ENCODE results near the gene PADI6.

PADI6 gene

DNA sequence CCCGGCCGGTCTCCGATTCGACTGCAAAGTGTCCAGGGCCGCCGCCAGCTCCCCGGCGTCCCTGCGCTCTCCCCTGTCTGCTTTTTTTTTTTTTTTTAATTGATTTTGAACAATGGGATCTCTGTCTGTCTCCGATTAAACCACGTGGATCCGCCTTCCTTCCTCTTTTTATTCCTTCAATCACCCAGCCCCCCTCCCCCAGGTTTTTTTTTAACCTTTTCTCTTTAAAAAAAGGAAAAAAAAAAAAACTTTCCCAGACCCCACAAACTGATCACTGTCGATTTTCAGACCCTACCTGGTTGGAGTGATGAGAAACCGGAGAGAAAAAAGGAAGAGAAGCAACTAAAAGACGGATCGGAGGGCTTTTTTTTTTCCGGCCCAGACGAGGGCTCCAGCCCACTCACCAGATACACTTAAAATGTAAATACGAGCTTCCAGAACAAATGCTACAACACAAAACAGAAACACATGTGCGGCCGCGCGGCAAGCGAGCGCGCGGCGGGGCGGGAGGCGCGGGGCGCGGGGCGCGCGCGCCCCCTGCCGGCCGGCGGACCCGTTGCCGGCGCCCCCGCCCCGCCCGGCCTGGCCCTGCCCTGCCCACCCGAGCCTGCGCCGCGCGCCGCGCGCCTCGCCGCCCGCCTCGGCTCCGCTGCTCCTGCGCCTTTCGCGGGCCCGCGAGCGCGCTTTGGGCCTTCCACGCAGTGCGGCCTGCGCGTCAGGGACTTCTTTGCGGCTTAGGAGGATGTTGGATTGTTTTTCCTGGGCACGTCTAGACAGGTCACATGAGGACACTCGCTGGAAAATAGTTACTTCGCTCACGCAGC lies 67.5 kb downstream of the PADI6 start, which contains the start of gene RCC2:
RCC2 (minus strand) TSS at position 428 of the 824 bp plus-strand sequence. CDS start 1,163 bp downstream, outside the sequence.
- H3K27ac ChIP-seq (ENCODE audit: low read length), result peak within 1 kb of the TSS; percentile 90
- peak within 1 kb of the TSS; percentile 99 for H3K9ac ChIP-seq (ENCODE audit: low read depth, low read length)
- H3K4me3 ChIP-seq (ENCODE audit: low read length), result peak within 1 kb of the TSS; percentile 99
- peaks cover 42% of the 10 kb centered on the region for H3K4me1 ChIP-seq (ENCODE audit: insufficient read depth, low read length)
- H3K9me3 ChIP-seq (ENCODE audit: insufficient read depth, low read depth, low read length), result no peaks in the 10 kb centered on the region
- peaks cover 25% of the 10 kb centered on the region for H3K27me3 ChIP-seq (ENCODE audit: insufficient read depth, low read length)
- H3K36me3 ChIP-seq (ENCODE audit: insufficient read depth, low read depth, low read length), result peaks cover 29% of the 10 kb centered on the region

DNA sequence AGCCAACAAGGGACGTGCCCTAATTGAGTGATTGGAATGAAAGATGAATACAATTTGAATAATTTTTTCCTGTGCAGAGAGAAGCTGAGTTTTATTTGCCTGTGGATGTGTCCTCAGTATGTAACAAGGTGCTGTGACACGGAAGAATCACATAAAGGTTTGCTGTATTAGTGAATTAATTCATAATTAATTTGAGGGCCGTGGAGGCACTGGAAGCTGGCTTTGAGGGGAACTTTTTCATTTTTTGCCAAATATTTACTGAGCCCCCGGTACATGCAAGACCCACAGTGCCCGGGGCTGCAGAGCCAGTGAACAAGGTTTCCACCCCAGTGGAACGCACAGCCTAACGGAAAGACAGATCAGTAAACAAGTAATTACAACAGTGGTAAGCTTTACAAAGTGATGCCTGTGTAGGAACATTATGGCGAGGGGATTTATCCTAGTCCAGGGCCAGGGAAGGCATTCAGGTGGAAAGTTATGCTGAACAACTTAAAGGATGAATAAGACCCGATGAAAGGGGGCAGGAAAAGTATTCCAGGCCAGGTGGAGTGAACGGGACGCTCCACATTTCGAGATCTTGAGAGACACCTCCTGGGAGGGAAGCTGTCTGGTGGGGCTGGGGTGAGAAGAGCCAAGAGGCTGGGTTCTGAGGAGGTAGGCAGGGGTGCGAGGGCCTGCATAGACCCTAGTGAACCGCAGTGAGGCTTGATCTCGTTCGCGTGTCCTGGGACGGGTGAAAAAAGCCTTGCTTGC lies 68.3 kb downstream of the PADI6 start:
- peaks cover 21% of the 10 kb centered on the region for H3K36me3 ChIP-seq (ENCODE audit: insufficient read depth, low read depth, low read length)
- H3K27me3 ChIP-seq (ENCODE audit: insufficient read depth, low read length), result peaks cover 25% of the 10 kb centered on the region
- peak overlapping the region; percentile 80 for H3K4me3 ChIP-seq (ENCODE audit: low read length)
- H3K9me3 ChIP-seq (ENCODE audit: insufficient read depth, low read depth, low read length), result no peaks in the 10 kb centered on the region
- H3K9ac ChIP-seq (ENCODE audit: low read depth, low read length), result peak overlapping the region; percentile 73; the same call in 1 of the 2 replicates
- no peak overlapping the region for H3K27ac ChIP-seq (ENCODE audit: low read length)
- peaks cover 35% of the 10 kb centered on the region for H3K4me1 ChIP-seq (ENCODE audit: insufficient read depth, low read length)

DNA sequence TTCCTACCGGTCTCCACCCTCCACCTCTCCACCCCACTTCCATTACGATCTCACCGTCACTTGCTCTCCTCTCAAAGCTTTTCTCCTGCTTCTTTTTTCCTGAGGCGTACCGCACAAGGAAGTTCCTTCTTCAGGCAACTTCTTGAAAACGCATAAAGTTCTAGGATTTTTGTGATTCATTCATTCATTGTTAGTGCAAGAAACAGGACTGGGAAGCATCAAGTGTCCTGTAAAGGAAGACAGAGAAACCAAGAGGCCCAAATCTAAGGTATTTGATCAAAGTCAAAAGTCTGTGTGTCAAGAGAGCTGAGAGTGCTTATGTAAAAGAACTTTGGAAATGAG lies 68.8 kb downstream of the PADI6 start:
- Histone ChIP-seq H3K27me3 (ENCODE audit: insufficient read depth, low read length) (peaks cover 25% of the 10 kb centered on the region), H3K9me3 (ENCODE audit: insufficient read depth, low read depth, low read length) (no peaks in the 10 kb centered on the region), H3K9ac (ENCODE audit: low read depth, low read length) (peak overlapping the region; percentile 73; the same call in 1 of the 2 replicates), H3K4me1 (ENCODE audit: insufficient read depth, low read length) (peaks cover 30% of the 10 kb centered on the region), H3K27ac (ENCODE audit: low read length) (no peak overlapping the region), H3K4me3 (ENCODE audit: low read length) (peak overlapping the region; percentile 80), H3K36me3 (ENCODE audit: insufficient read depth, low read depth, low read length) (peaks cover 16% of the 10 kb centered on the region)

DNA sequence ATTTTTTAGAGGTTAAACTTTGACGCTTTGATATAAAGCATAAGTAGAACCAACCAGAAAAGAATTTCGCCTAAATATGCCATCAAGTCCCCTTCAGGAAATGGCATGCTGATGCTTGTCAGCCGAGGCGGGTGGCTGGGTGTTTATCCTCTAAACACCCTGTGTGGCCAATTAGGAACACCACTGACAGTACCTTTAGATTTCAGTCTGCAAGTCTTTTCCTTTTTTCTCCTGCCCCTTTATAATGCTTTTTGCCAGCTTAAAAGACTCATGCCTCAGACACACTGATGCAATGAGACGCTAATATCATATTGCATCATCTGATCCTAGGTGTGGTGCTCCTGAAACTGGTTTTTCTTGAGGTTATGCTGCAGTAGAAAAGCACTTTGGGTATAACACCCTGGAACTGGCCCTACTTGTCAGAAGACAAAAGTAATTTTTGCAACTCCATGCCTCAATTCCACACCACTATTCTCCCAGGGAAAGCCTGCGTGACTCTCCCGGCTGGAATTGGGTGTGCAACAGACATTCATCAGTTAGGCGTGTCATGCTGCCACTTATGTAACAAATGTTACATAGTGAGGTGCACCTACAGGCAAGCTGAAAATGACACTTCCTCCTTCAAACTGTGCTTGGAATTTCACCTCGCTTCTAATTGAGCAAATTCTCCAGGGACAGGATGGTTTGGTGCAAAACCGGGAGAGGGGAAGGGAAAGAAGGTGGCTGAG lies 69.4 kb downstream of the PADI6 start:
- Histone ChIP-seq H3K9ac (ENCODE audit: low read depth, low read length) (peak overlapping the region; percentile 23; the same call in 1 of the 2 replicates), H3K4me3 (ENCODE audit: low read length) (peak overlapping the region; percentile 80), H3K36me3 (ENCODE audit: insufficient read depth, low read depth, low read length) (peaks cover 10% of the 10 kb centered on the region), H3K9me3 (ENCODE audit: insufficient read depth, low read depth, low read length) (no peaks in the 10 kb centered on the region), H3K4me1 (ENCODE audit: insufficient read depth, low read length) (peaks cover 24% of the 10 kb centered on the region), H3K27me3 (ENCODE audit: insufficient read depth, low read length) (peaks cover 25% of the 10 kb centered on the region), H3K27ac (ENCODE audit: low read length) (no peak overlapping the region)

DNA sequence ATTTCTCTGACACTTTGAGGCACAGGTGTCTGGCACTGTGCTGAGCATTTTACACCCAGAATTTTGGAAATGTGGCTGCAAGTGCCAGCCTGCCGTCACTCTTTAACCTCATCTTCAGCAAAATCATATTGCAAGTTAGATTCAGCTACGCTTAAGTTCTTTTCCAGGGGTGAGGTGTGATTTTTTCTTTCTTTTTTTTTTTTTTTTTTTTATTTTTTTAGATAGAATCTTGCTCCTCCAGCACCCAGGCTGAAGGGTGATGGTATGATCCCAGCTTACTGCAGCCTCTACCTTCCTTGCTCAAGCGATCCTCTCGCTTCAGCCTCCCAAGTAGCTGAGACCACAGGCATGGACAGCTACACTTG lies 70.0 kb downstream of the PADI6 start:
- Histone ChIP-seq H3K27ac (ENCODE audit: low read length) (no peak overlapping the region), H3K4me3 (ENCODE audit: low read length) (peak overlapping the region; percentile 80; the same call in 1 of the 2 replicates), H3K9me3 (ENCODE audit: insufficient read depth, low read depth, low read length) (no peaks in the 10 kb centered on the region), H3K9ac (ENCODE audit: low read depth, low read length) (peak overlapping the region; percentile 23; the same call in 1 of the 2 replicates), H3K27me3 (ENCODE audit: insufficient read depth, low read length) (peaks cover 25% of the 10 kb centered on the region), H3K4me1 (ENCODE audit: insufficient read depth, low read length) (peaks cover 18% of the 10 kb centered on the region), H3K36me3 (ENCODE audit: insufficient read depth, low read depth, low read length) (peaks cover 4% of the 10 kb centered on the region)

DNA sequence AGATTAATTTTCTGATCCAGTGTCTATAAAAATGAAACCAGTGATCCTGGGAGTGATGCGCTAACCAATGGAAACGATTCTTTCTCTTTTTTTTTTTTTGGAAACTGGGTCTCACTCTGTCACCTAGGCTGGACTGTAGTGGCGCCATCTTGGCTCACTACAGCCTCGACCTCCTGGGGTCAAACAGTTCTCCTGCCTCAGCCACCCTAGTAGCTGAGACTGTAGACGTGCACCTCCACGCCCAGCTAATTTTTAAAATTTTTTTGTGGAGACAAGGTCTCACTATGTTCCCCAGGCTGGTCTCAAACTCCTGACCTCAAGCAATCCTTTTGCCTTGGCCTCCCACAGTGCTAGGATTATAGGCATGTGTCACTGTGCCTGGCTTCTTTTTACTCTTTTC lies 70.8 kb downstream of the PADI6 start:
- peaks cover 25% of the 10 kb centered on the region for H3K27me3 ChIP-seq (ENCODE audit: insufficient read depth, low read length)
- H3K4me3 ChIP-seq (ENCODE audit: low read length), result no peak overlapping the region

DNA sequence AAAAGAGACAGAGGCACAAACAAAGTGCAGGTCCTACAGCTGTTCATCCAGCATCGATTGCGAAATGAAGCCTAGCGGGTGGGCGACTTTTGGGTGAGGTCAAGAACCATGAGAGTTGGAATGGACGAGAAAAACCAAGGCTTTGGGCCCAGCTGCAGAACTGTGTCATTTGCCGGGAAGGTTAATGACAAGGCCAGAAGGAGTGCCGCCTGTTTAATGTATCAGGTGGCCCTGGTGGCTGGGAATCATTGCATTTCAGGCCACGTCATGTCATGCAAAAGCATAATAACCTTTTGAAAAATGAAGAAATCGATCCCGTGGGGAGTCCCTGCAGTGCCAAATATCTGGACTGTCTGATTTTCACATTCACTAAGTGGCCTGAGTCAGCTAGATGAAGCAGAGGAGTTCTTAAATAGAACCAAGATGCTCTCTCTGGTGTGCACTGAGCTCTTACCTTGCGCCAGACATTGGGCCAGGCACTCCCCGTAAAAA lies 75.6 kb downstream of the PADI6 start:
- H3K4me1 ChIP-seq (ENCODE audit: insufficient read depth, low read length), result no peaks in the 10 kb centered on the region
- H3K9me3 ChIP-seq (ENCODE audit: insufficient read depth, low read depth, low read length), result no peaks in the 10 kb centered on the region
- H3K36me3 ChIP-seq (ENCODE audit: insufficient read depth, low read depth, low read length), result no peaks in the 10 kb centered on the region
- no peak overlapping the region for H3K9ac ChIP-seq (ENCODE audit: low read depth, low read length)
- no peak overlapping the region for H3K27ac ChIP-seq (ENCODE audit: low read length)
- no peak overlapping the region for H3K4me3 ChIP-seq (ENCODE audit: low read length)
- H3K27me3 ChIP-seq (ENCODE audit: insufficient read depth, low read length), result no peaks in the 10 kb centered on the region

More for the DNA sequence above, 70.8 kb downstream of the PADI6 start:
- Histone ChIP-seq H3K27ac (ENCODE audit: low read length) (no peak overlapping the region), H3K4me1 (ENCODE audit: insufficient read depth, low read length) (peaks cover 18% of the 10 kb centered on the region), H3K9me3 (ENCODE audit: insufficient read depth, low read depth, low read length) (no peaks in the 10 kb centered on the region), H3K36me3 (ENCODE audit: insufficient read depth, low read depth, low read length) (no peaks in the 10 kb centered on the region), H3K9ac (ENCODE audit: low read depth, low read length) (no peak overlapping the region)

Data from iPS-20b (cell line).